NOMO-1 (cell line): ENCODE data around the gene DSCAM.

Source experiments
- DNase-seq, 2 experiments: peaks; one replicate each; lab custom pipeline; 2025; ENCODE audit not compliant: unreplicated experiment in 2 of 2; lab: John Stamatoyannopoulos, UW

The DSCAM gene

GRCh38 chr21:40675017-40675416 lies 171.9 kb downstream of the DSCAM start:
- DNase-seq, result no peak

- no peak for DNase-seq
Measured at GRCh38 chr21:40672602-40673001, 174.4 kb downstream of the DSCAM start.

DNA sequence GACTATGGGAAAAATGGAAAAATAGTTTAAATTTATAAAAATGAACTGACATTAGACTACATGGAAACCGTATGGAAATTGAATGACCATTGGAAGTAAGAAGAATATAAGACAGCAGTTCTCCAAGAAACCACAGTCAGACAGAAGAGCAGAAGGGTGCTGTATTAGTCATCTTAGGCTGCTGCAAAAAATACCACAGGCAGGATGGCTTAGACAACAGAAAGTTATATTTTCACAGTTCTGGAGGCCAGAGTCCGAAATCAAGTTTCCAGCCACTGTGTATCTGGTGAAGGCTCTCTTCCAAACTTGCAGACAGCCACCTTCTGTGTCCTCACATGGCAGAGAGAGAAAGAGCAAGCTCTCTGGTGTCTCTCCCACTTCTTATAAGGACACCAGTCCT lies 175.2 kb downstream of the DSCAM start:
- DNase-seq, result no peak

DNA sequence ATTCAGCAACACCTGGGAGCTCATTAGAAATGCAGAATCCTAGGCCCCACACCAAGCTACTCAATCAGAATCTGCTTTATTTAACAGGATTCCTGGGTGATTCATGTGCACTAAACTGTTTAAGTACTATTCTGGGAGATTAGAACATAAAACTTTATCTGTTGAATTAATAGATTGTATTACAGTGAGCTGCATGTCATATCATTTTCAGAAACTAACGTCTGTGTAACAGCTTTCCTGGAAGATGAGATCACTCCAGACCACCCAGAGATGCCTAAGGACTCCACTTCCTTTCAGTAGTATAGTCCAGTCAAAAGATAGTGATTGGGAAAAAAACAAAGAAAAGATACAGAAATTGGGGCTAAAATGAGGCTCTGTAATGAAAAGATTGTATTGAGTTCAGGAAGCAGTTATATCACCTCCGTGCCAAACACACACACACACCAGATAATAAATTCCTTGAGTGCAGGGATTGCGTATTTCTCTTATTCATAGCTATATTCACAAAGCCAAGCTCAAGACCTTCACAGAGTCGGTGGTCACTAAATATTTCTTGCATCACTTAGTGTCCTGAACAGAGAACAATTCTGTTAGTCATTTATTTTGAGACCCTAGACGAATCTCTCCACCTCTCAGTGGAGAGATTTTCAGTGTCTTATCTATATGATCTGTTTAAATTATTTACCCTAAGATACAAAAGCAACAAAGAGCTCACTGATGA lies 178.2 kb downstream of the DSCAM start:
- DNase-seq, result no peak

DNA sequence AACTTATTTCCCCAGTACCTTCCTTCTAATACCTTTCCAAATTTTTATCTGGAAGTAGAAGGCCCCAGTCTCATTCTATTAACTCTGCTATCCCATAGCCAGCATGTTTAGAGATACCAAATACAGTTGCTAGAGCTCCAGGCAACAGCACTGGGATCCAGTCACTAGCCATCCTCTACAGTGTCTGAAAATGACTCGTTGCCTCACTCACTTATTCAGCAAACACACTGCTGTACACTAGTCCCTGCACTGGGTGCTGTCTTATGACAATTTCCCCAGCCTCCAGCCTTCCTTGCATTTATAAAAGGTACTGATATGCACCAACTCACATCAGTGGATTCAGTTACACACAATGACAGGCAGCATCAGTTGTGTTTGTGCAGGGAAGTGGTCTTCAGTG lies 179.0 kb downstream of the DSCAM start:
- DNase-seq, result no peak

DNA sequence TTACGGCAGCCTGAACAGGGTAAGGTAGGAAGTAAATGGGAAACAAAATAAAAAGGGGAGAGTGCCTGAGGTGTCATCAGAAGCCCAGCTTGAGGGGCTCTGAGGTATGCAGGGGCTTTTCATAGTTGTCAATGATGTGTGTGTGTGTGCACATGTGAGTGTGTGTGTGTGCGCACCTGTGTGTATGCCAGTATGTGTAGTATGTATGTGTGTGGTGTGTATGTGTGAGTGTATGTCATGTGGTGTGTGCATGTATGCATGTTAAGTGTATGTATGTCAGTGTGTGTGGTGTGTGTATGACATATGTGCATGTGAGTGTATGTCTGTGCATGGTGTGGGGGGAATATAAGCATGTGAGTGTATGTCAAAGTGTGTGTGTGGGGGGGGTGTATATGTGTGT lies 184.1 kb downstream of the DSCAM start:
- DNase-seq, result no peak

- DNase-seq, result no peak
Measured at GRCh38 chr21:40660461-40660860, 186.5 kb downstream of the DSCAM start.

GRCh38 chr21:40658311-40658710 lies 188.6 kb downstream of the DSCAM start:
- no peak for DNase-seq

DNA sequence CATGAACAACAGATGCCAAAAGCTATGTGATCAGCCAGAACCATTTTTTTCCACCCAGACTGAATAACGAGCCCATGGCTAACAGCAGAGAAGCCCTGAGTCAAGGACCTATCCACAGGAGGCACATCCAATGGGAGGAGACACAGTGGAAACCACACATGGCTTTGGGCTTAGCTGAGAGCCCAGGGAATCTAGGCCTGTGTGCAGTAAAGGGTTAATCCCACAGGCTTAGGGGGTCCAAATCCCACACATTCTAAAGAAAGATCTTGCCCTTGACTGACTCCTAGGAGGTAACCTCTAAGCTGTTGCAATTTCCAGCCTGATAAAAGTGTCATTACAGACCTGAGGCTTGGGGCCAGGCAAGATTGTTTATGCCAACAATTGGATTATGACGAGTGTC lies 194.5 kb downstream of the DSCAM start:
- no peak for DNase-seq

DNA sequence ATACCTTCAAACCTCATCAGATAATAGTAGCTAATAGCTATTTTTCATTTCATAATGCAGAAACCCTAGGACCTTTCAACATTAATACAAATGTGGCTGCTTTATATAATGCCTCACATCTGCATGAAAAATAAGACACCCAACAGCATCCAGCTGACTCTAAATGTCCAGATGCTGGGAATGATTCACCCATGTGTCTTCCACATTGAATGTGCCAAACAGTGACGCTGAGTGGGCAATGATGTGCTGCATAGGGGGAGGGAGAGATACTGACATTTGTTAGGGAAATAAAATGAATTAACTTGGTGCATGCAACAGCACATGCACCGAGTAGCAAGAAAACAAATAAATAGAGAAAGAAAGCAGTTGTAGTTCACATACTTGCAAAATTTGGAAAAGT lies 199.3 kb downstream of the DSCAM start:
- DNase-seq, result no peak

GRCh38 chr21:40646651-40647050 lies 200.3 kb downstream of the DSCAM start:
- DNase-seq, result no peak

GRCh38 chr21:40641042-40641441 lies 205.9 kb downstream of the DSCAM start:
- no peak for DNase-seq

DNA sequence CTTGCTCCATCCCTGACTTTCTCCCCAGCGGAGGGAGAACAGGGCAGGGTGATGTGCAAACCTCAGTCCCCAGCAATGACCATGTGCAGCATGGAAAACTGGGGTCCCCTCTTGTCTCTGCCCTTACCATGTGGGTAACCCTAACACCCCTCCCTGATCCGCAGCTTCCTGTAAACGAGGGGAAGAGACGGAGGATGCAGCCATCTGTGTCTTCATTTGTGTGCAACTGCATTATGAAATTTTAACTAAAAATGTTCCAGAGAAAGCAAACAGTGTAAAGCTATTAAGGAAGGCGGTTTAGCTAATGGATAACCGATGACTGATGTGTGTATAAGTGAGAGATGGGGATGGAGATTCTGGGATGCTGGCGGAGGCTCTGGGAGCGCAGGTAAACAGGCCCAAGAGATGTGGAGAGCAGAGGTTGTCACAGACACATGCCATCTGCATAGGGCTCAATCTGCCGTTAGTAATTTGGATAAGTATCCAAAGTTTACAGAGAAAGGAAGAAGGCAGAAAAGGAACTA lies 206.6 kb downstream of the DSCAM start:
- no peak for DNase-seq

DNA sequence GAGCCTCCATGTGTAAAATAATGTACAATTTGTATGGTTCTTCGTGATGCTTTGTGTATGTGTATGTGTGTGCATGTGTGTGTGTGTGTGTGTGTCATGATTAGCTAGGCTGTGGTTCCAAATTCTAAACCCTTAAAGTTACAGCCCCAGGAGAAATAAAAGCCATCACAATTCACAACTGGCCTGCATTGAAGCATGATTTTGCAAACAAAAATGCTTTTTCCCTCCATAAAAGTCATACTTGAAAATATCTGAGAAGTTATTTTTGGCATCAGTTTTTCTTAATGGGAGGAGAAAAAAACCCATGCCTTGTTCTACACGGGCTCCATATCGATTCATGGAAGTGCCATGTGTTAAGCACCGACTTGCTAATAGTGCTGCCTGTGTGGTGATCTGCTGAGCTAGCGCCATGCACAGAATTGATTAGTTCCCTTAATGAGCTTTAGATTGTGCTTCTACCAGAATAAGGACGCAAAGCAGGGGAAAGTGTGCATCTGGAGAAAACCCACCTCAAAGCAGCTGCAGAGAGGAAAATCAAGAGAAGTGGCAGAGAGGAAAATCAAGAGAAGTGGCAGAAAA lies 207.3 kb downstream of the DSCAM start:
- no peak for DNase-seq

DNA sequence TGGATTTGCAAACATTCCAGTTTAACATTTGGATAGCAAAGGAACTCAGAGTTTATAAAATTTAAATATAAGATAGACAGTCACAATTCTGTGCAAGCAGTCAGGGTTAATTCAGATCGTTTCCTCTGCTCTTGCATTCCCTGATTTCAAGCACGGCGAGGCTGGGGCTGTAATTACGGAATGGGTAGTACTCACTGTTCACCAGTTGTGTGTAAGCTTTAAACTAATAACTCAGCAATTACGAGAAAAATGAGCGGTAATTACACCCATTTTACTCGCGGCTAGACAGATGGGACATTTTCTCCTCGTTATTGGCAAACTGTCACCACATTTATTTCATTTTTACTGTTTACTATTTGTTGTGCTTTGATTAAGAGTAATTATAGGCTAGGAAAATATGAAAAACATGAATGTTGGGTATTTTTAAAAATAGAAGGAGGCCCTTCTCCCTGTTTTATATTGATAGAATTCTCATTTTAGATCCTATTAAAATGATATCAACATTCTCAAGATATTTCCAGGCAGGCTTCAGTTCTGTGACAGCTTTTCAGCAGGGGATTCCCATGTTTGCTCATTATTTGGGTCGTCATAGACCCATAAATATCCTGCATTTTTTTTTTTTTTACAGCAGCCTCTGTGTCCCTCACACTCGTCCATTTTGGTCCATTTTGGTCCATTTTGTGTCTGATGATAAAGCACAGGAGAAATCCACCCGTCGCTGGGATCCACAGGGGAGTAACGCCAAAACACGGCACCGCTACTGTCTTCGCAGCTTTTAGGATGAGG lies 208.3 kb downstream of the DSCAM start:
- DNase-seq, result no peak

DNA sequence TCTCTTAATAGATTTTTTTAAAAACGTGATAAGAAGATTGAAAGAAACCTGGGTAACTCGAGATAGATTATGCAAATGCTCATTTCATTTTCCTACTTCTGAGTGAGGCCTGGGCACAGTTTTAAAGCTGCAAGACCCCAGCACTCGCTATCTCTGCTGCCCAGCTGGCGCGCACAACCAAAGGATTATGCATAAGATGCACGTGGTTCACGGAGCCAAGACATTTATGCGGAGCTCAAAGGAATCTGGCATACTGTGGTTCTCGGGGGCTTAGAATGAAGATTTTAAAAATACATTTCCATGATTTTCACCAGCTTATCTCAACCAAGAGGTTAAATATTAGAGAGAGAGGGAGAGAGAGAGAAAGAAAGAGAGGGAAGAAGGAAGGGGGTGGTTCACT lies 210.9 kb downstream of the DSCAM start:
- no peak for DNase-seq

DNA sequence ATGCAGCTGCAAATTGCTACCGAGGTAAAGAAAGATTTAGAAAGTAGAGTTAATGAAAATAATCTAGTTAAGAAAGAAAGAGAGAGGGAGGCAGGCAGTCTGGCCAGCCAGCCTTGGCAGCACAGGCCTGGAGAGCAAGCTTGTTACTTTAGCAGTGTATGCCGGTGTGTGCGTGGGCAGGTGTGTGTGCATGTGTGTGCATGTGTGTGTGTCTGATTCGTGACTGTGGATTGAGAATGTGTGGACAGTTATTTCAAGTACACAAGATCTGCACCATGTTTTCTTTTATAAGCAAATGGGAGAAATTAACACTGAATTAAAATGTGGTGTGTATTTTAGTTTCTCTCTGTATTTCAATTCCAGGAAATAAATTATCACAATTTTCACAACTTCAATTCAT lies 211.6 kb downstream of the DSCAM start:
- no peak for DNase-seq

- DNase-seq, result no peak
Measured at GRCh38 chr21:40634141-40634540, 212.8 kb downstream of the DSCAM start.

DNA sequence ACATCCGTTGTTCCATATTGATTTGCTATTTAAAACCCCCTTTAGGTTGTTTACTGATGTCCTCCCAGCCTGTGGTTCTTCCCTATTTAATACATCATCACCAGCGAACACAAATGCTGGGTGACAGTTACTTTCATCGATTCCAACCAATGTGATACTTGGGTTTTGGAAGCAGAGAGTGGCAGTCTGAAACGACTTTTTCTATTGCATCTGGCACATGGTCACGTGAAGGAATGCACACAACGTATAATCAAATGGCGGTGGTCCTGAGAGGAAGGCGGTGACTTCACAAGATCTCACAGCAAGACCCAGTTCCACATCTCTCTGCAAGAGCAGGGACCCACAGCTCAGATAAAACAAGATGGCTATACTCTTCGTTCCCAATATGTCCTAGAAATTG lies 213.9 kb downstream of the DSCAM start:
- no peak for DNase-seq

- no peak for DNase-seq
Measured at GRCh38 chr21:40631211-40631610, 215.7 kb downstream of the DSCAM start.

DNA sequence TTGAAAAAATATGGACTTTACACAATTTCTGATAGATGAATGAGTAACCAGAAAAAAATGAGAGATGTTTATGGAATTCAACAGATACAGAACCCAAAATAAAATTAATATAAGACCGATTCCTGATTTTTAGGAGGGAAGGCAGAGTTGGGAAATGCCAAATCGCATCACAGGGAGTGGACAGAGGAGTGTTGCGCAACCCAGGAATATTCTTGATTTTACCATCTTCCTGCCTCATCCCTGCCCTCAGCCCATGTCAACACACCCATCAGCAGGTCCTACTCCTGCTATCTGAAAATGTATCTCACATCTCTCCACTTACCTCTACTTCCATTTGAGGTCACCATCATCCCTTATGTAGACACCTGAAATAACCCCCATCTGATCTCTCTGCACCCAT lies 221.0 kb downstream of the DSCAM start:
- DNase-seq, result no peak

DNA sequence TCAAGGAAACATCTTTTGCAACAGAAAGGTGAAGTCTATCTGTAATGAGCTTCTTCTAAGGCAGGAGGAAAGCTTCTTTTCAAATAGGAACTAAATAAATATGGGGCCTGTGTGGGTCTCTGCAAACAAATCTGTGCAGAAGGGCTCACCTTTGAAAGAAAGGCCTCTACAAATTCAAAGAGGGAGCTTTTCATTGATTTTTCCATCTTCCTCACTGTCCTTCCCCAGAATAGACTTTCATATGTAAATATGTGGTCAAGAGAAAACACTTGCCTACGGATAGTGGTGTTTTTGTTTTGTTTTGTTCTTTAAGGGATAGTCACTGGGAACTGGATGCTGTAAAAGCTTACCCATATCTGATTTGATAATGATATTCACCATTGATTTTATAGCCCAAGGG lies 223.4 kb downstream of the DSCAM start:
- DNase-seq, result no peak
